B cell (primary cell): ENCODE measurements around the gene PATE1.

Experiments
- CTCF ChIP-seq: fragments of 200-600 bp; IDR thresholded peaks from one replicate; pipeline ENCODE4 v1.8.0; 2022; ENCODE audit warnings: antibody characterized with exemption, mild to moderate bottlenecking
- EZH2 ChIP-seq: IDR thresholded peaks from 2 replicates; pipeline ENCODE4 v1.6.1; 2012; ENCODE audit warnings: borderline replicate concordance, low read depth, mild to moderate bottlenecking, moderate library complexity, low read length; ENCODE audit not compliant: insufficient read depth, poor library complexity, severe bottlenecking

DNA sequence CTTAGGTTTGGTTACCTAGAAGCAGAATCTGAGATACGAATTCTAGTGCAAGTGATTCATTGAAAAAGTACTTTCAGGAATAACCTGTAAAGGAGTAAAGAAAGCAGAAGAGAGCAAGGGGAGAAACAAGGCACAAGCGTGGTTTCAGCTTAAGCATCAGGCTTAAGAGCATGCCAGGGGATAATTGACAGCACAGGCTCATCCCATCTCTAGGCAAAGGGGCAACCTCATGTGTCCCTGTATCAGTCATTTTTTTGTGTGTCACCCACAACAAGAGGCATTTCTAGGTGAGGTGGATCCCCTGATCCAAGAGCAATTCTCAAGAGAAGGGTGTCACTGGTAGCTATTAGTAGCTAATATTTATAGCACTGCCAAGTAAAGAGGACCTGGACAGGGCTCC, 24.5 kb downstream of the PATE1 start:
- TF ChIP-seq CTCF (no peak), EZH2 (no peak)
